HCT116 (cell line): ENCODE measurements around the gene GNB5.

ENCODE experiments used
- CEBPB ChIP-seq: IDR thresholded peaks from 2 replicates; pipeline ENCODE4 v1.6.1; 2012; ENCODE audit warnings: low read depth
- EZH2 ChIP-seq: fragments of 200-600 bp; sonication (generic); IDR thresholded peaks from 2 replicates; pipeline ENCODE4 v1.6.1; 2017; ENCODE audit warnings: antibody characterized with exemption, mixed run types
- POLR2A ChIP-seq: IDR thresholded peaks from 2 replicates; pipeline ENCODE4 v1.7.0; 2011; ENCODE audit warnings: borderline replicate concordance; ENCODE audit not compliant: insufficient read depth, insufficient read length; ENCODE audit errors: extremely low read depth
- RAD21 ChIP-seq: IDR thresholded peaks from 2 replicates; pipeline ENCODE4 v1.6.1; 2012; ENCODE audit warnings: low read depth, mild to moderate bottlenecking
- SP1 ChIP-seq: IDR thresholded peaks from 2 replicates; pipeline ENCODE4 v1.6.1; 2012; ENCODE audit warnings: low read depth
- TF ChIP-seq, protein P1 (sequence below): IDR thresholded peaks from 2 replicates; pipeline ENCODE4 v1.6.1; 2012
- TF ChIP-seq, protein P2 (sequence below), 3 experiments: fragments of 200-600 bp in 1 of 3; sonication (generic) in 1 of 3; IDR thresholded peaks in 2 of 3; conservative IDR thresholded peaks in 1 of 3; 2 replicates each; pipeline ENCODE4 v1.5.1; 2012 to 2017; ENCODE audit warnings: low read depth in 2 of 3, low read length in 2 of 3, antibody characterized with exemption in 1 of 3, borderline replicate concordance in 1 of 3, control low read depth in 1 of 3, mild to moderate bottlenecking in 1 of 3, mixed read lengths in 1 of 3, mixed run types in 1 of 3, moderate library complexity in 1 of 3; ENCODE audit not compliant: insufficient read depth in 1 of 3

DNA sequence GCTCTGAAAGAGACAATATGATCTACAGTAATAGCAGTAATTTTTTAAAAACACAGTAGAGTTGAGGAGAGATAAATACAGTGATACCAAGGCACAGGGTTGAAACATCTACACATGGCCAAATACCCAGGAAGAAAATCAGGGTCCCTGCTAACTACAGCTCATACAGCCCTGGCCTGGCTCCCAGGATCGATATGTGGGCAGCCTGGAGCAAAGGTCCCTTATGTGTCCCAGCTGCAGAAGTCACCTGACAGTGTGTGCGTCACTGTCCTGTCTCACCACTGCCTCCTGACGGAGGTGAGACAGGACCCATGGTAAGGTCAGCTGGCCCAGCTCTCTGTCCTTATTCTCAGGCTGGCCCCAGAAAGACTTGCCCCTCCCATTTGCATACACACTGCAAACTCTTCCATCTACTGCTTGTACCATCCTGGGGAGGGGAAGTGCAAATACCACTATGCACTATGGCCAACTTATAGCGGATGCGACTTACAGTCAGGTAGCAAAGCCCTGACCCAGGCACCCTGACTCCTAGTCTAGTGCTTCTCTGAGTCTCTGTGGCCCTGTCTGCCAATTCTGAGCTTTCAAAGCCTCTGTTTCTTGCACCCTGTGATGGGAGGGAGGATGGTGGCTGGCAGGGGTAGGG, 56.6 kb downstream of the GNB5 start:
- TF ChIP-seq, protein P1, sequence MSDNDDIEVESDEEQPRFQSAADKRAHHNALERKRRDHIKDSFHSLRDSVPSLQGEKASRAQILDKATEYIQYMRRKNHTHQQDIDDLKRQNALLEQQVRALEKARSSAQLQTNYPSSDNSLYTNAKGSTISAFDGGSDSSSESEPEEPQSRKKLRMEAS: no peak
- TF ChIP-seq, protein P2, sequence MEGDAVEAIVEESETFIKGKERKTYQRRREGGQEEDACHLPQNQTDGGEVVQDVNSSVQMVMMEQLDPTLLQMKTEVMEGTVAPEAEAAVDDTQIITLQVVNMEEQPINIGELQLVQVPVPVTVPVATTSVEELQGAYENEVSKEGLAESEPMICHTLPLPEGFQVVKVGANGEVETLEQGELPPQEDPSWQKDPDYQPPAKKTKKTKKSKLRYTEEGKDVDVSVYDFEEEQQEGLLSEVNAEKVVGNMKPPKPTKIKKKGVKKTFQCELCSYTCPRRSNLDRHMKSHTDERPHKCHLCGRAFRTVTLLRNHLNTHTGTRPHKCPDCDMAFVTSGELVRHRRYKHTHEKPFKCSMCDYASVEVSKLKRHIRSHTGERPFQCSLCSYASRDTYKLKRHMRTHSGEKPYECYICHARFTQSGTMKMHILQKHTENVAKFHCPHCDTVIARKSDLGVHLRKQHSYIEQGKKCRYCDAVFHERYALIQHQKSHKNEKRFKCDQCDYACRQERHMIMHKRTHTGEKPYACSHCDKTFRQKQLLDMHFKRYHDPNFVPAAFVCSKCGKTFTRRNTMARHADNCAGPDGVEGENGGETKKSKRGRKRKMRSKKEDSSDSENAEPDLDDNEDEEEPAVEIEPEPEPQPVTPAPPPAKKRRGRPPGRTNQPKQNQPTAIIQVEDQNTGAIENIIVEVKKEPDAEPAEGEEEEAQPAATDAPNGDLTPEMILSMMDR (IDR thresholded peaks at IDR 0.05 in 2 of 3, conservative IDR thresholded peaks at IDR 0.05 in 1 of 3; ENCODE audit: borderline replicate concordance in 1 of 3, insufficient read depth in 1 of 3, low read depth in 2 of 3, low read length in 2 of 3): no peak
- TF ChIP-seq EZH2 (no peak), POLR2A (no peak), RAD21 (no peak), CEBPB (no peak), SP1 (no peak)
